Measurements from ENCODE around the gene SMYD3.

The SMYD3 gene

DNA sequence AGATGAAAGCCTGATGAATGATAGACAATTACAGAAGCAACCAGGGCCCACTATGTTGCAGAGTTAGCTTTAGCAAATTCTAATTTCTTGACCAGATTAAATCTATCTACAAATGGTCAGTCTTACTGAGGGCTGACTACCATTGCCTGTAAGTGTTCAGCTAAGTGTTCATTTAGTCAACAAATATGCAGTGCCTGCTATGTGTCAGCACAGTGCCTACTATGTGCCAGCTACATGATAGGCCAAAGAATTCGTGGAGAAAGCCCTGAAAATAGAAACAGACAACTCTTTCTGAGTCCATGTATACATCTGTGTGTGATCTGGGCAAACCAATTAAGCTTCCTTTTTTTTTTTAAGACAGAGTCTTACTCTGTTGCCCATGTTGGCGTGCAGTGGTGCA, 212.8 kb downstream of the SMYD3 start:
- TF ChIP-seq, protein P1, sequence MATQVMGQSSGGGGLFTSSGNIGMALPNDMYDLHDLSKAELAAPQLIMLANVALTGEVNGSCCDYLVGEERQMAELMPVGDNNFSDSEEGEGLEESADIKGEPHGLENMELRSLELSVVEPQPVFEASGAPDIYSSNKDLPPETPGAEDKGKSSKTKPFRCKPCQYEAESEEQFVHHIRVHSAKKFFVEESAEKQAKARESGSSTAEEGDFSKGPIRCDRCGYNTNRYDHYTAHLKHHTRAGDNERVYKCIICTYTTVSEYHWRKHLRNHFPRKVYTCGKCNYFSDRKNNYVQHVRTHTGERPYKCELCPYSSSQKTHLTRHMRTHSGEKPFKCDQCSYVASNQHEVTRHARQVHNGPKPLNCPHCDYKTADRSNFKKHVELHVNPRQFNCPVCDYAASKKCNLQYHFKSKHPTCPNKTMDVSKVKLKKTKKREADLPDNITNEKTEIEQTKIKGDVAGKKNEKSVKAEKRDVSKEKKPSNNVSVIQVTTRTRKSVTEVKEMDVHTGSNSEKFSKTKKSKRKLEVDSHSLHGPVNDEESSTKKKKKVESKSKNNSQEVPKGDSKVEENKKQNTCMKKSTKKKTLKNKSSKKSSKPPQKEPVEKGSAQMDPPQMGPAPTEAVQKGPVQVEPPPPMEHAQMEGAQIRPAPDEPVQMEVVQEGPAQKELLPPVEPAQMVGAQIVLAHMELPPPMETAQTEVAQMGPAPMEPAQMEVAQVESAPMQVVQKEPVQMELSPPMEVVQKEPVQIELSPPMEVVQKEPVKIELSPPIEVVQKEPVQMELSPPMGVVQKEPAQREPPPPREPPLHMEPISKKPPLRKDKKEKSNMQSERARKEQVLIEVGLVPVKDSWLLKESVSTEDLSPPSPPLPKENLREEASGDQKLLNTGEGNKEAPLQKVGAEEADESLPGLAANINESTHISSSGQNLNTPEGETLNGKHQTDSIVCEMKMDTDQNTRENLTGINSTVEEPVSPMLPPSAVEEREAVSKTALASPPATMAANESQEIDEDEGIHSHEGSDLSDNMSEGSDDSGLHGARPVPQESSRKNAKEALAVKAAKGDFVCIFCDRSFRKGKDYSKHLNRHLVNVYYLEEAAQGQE (IDR thresholded peaks at IDR 0.05; ENCODE audit: insufficient read depth in 1 of 2, low read depth in 2 of 2, low read length in 2 of 2), result no peak
- no peak for TF ChIP-seq POLR2AphosphoS5 (IDR thresholded peaks at IDR 0.05; ENCODE audit: low read depth, low read length)
- TF ChIP-seq SIN3A (IDR thresholded peaks at IDR 0.05; ENCODE audit: borderline replicate concordance, insufficient read depth, low read length), result no peak
- no peak for TF ChIP-seq TAF1 (IDR thresholded peaks at IDR 0.05; ENCODE audit: borderline replicate concordance, insufficient read depth, low read length)
- no peak for TF ChIP-seq FOXP2 (optimal IDR thresholded peaks at IDR 0.05; ENCODE audit: borderline replicate concordance, extremely low read depth, extremely low read length, insufficient read depth)

DNA sequence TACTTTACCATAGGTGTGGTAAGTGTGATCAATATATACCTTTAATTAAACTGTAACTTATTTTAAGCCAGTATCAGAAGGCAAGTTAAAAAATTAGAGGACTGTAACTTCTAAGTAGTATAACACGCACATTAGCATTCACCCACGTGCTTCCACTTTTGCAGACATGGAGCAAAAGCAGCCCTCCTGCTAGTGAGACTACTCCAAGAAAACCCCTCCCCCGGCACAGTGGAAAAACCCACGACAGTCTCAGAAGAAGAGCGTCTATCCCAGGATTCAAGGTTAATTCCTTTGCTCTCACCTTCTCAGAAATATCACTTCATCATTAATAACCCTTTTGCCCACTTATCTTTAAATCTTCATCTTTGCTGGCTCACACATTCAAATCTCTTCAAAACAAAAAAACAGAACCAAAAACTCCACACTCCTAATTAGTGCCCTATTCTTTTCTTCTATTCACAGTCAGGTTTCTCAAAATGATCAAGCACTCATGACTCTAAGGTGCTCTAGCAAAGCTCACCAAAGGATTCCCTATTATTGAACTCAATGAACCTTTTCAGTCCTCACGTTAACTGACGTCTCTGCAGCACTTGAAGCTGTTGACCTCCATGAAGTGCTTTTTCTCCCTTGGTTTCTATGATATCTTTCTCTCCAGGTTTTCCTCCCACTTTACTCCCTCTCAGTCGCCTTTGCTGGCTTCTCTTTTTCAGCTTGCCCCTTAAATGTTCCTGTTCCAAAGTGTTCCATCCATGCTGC, 213.5 kb downstream of the SMYD3 start:
- no peak for TF ChIP-seq TAF1 (IDR thresholded peaks at IDR 0.05; ENCODE audit: borderline replicate concordance, insufficient read depth, low read length)
- TF ChIP-seq, protein P1 (IDR thresholded peaks at IDR 0.05; ENCODE audit: insufficient read depth in 1 of 2, low read depth in 2 of 2, low read length in 2 of 2), result no peak
- TF ChIP-seq POLR2AphosphoS5 (IDR thresholded peaks at IDR 0.05; ENCODE audit: low read depth, low read length), result no peak
- TF ChIP-seq SIN3A (IDR thresholded peaks at IDR 0.05; ENCODE audit: borderline replicate concordance, insufficient read depth, low read length), result no peak
- no peak for TF ChIP-seq FOXP2 (optimal IDR thresholded peaks at IDR 0.05; ENCODE audit: borderline replicate concordance, extremely low read depth, extremely low read length, insufficient read depth)

DNA sequence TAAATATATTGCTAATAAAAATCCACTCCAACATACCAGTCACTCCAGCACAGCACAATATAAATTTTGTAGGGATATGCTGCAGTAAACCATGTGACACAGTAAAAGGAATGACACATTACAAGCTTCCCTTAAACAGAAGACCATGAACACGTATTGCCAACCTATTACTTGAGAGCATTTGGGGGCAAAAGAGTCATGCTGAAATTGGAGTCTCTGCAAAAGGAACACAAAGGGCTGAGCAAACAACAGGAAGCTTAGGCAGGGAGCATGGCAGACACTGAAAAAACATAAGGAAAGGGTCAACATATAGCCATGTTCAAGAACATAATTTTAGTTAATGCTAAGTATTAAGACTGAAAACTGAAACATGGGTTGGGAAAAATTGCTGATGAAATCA, 214.5 kb downstream of the SMYD3 start:
- TF ChIP-seq TAF1 (IDR thresholded peaks at IDR 0.05; ENCODE audit: borderline replicate concordance, insufficient read depth, low read length) (no peak), SIN3A (IDR thresholded peaks at IDR 0.05; ENCODE audit: borderline replicate concordance, insufficient read depth, low read length) (no peak), POLR2AphosphoS5 (IDR thresholded peaks at IDR 0.05; ENCODE audit: low read depth, low read length) (no peak), FOXP2 (optimal IDR thresholded peaks at IDR 0.05; ENCODE audit: borderline replicate concordance, extremely low read depth, extremely low read length, insufficient read depth) (no peak)
- TF ChIP-seq, protein P1 (IDR thresholded peaks at IDR 0.05; ENCODE audit: insufficient read depth in 1 of 2, low read depth in 2 of 2, low read length in 2 of 2), result no peak

DNA sequence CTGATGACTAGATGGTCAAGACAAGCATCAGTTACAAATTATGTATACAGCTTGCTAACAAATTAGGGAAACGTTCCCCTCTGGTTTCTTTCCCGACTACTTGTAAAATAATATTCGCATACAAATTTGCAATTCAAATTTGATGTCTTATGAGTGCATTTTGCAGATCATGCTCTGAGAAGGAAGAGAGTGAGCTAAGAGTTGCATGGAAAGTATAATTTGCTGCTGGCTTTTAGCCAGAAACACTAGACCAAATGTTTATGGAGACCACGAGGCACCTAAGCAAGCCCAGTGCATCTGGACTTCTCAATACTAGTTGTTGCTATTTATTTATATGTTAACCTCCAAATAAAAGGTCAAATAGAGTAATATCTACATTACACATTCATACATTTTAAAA, 216.0 kb downstream of the SMYD3 start:
- TF ChIP-seq TAF1 (IDR thresholded peaks at IDR 0.05; ENCODE audit: borderline replicate concordance, insufficient read depth, low read length) (no peak), FOXP2 (optimal IDR thresholded peaks at IDR 0.05; ENCODE audit: borderline replicate concordance, extremely low read depth, extremely low read length, insufficient read depth) (no peak), POLR2AphosphoS5 (IDR thresholded peaks at IDR 0.05; ENCODE audit: low read depth, low read length) (no peak), SIN3A (IDR thresholded peaks at IDR 0.05; ENCODE audit: borderline replicate concordance, insufficient read depth, low read length) (no peak)
- TF ChIP-seq, protein P1 (IDR thresholded peaks at IDR 0.05; ENCODE audit: insufficient read depth in 1 of 2, low read depth in 2 of 2, low read length in 2 of 2), result no peak
